ENCODE results near the gene RETSAT.
A peak's percentile ranks its signal among the peaks of the same experiment; 100 is the strongest.
"Not testable (repeated sequence)": the region's sequence is repeated elsewhere in the genome, so short reads cannot be mapped to it uniquely, and the experiment has no call there.

RETSAT gene

DNA sequence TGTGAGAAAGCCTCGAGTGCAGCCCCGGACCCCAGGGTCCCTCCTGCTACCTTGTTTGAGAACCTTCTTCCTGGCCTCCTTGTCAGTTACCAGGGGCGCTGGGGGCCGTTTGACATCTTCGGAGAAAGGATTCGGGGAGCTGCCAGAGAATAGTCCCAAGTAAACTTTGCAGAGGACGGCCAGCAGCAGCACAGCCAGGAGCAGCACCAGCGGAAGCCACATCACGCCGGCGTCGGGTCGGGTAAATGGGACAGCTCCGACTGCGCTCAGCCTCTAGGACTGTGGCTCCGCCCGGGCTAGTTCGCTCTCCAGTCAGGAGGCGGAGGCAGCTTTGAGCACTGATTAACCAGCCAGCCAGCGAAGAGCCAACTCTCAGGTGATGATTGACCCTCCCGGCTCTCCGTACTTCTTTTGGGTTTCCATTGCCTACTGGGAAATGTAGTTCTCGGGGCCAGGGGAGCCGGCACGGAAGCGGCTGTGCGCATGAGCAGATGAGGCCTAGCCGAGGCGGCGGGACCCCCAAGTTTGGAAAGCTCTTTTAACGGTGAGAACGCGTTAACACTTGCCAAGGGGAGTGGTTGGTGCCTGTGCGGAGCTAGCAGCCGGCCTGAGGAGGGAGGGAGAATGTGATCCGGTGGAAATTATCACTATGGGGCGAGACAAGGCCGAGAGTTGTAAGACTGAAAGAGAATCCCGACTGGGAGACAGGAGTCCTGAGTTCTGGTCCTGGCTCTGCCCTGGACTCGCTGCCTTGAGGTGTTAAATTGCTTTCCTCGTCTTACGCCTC is at the start of gene RETSAT, which contains the start of gene ELMOD3:
RETSAT (minus strand) TSS at position 243 of the 787 bp plus-strand sequence; CDS start at position 222, 21 bp downstream.
ELMOD3 (plus strand) TSS at position 484 of the 787 bp plus-strand sequence. CDS start 2,430 bp downstream, outside the sequence.
- peak; percentile 97 for DNase-seq (ENCODE audit: low spot score)

DNA sequence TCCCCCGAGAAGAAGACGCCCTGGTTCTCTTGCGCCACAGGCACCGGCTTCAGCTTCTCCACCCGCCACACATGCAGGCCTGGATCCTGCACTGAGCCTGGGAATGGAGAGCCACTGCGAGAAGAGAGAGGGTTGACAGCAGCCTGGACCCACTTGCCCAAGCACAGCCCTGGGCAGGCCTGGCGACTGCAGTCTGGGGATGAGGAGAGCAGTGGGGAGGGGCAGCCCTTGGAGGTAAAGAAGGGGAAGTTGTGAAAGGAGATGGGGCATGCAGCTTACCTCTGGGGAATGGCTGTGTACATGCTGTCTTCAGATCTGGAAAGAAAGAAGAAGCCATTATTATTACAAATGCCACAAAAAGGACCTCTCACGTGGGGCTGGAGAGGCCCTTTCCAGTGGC is 47.5 kb upstream of the RETSAT start:
- peak; percentile 4 for DNase-seq (ENCODE audit: low spot score)

DNA sequence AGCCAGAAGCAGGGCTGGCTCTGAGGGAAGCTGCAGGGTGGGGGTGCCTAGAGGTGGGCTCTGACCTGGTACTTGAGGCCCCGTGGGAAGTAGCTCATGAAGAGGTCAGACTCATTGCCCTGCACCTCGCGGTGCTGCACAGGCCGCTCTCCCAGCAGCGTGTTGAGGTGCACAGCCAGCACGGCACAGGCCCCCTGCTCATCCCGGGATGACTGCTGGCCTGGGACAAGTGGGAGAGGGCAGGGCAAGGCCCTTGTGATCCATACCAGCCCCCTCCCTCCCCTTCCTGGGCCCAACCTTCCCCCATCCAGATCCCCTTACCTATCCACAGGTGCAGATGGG is 47.1 kb upstream of the RETSAT start:
- peak; percentile 54 for DNase-seq (ENCODE audit: low spot score)

DNA sequence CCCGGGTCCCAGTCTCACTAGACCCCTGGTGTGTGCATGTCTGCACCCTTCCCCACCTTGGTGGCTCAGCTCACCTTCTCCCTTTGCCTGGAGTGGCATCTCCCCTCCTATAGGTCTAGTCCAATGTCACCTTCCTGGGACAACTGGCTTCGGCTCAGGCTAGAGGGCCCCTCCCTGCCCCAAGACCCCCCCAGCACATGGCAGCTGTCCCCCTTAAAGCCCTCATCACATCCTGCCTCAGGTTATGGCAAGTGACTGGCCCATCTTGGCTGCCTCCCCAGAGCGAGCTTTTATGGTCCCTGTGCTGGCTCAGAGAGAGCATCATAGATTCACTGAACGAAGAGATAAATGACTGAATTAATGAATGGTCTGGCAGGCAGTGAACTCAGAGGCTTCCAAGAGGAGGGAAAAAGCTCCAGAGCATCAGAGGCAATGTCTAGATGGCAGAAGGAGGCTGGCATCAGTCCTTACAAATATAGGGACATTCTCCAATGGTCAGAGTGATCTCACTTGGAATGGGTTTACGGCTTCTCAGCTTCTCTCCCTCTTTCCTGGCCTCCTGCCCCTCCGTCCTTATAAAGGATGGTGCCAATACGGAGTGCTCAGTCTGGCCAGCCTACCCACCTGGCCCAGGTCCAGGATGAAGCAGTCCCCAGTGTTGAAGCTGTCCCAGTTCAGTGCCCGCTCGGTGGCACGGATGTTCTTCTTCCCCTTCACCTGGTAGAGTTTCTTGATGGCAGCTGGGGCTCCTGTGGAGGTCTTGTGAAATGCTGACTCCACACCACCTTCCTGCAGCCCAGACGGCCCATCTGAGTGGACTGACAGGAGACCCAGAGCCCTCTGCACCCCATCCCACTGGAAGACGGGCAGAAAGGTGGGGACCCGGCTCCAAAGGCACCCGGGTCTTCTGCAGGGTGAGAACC is 46.5 kb upstream of the RETSAT start:
- DNase-seq (ENCODE audit: low spot score): peak; percentile 60

DNA sequence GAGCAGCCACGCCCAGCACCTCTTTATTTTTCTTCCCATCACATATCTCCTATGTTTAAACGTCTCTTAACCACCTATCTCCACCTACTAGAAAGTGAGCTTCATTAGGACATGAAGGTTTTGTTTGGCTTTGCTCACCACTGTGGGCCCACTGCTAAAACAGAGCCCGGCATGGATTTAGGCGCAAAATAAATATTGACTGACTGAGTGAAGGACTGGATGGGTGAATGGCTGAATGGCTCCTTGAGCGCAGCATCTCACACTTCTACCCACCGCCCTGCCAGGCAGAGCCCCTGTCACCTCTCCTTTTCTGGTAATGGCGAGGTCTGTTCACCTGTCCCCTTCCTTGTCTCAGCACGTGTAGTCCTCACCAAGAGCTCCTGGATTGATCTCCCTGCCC is 45.7 kb upstream of the RETSAT start:
- DNase-seq (ENCODE audit: low spot score): no peak

DNA sequence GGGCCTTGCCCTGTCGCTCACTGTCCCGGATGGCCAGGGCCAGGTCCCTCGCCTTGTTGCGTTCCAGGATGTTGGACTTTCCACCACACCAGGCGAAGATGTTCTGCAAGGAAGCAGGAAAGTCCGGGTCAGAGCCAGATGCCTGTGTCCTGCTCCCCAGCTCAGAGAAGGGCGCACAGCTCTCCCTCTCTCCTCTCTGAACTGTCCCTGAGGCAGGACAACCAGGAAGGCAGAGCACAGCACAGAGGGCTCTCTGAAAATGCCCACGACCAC is 44.8 kb upstream of the RETSAT start:
- peak; percentile 53 for DNase-seq (ENCODE audit: low spot score)

DNA sequence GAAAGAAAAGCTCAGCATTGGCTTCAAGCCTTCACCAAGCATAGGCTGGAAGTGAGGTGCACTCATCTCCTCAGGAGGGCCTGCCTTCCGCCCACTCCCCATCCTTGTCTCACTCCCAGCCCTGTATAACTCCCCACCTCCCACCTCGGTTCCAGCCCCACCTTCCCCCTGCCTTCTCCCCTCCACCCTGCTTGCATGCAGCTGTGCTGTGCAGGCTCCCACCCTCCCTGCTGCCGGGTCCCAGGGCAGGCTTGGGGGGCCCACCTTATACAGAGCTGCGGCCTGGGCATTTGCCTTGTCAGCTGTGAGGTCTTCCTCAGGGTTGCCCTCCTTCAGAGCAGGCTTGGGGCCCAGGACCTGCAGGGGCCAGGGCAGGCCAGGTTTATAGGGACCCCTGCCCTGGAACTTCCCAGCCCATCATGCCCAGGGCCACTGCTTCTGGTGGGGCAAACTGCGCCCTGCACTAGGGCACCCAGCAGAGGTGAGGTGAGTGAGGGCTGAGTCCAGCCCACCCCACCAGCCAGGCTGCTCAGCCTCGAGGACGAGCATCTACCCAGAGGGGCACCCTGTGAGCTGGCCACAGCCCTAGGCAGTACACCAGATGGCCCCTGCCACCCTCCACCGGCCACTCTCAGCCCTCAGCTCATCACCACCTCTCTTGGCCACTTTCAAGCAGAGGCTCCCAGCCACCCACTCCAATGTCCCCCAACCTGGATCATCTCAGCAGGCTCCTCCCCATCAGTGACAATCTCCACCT is 44.3 kb upstream of the RETSAT start:
- DNase-seq (ENCODE audit: low spot score): peak; percentile 54

DNA sequence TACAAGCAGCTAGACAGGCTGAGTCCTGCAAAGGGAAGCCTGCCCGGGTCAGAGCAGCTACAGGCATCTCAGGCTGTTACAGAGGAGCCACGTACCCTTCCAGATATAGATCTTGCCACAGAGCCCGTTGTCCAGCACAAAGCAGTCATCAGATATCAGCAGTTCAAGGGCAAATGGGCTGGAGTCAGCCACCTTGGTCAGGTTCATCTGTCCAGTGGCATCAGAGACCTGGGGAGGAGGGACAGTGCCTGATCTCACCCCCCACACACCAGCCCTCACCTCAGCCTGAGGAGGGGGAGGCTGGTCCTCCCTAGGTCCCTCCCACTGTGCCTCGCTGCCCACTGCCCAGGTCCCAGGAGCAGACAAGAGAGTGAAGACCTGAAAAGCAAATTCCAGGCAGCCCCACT is 43.6 kb upstream of the RETSAT start:
- no peak for DNase-seq (ENCODE audit: low spot score)

DNA sequence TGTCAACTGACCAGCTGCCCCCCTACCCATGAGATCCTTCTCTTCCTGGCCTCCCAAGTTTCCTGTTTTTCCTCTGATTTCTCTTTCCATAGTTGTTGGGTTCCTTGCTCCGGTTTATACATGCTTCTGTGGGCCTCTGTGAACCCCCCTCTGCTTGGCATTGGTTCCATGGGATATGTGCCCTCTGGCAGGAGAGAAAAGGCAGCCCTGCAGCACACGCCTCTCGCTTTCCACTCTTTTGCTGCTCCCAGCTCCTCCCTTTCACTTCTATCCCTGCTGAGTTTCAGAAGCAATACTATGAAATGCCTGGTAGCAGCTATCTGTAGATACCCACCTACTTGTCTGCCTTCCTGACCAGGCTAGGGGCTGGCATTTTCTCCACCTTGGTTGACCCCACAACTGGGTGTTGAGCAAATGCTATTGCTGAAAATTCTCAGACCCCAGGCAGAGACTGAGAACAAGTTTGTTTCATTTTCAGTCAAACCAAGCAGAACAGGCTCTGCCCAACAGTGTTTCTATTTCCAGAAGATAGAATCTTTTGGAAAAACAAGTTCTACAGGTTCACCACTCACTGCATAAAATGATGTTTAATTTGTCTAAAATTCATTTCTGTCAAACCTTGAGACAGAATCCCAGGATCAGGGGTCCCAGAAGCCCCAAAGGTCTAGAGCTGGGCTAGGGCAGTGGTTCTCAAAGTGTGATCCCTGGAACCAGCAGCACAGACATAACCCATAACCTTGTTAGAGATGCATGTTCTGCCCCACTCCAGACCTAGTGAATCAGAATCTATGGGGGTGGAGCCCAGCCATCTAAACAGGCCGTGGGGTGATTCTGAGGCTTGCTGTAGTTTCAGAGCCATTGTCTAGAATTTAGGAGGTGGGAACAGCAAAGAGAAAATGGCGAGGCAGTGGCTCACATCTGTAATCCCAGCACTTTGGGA is 42.5 kb upstream of the RETSAT start:
- DNase-seq (ENCODE audit: low spot score): peak; percentile 49

DNA sequence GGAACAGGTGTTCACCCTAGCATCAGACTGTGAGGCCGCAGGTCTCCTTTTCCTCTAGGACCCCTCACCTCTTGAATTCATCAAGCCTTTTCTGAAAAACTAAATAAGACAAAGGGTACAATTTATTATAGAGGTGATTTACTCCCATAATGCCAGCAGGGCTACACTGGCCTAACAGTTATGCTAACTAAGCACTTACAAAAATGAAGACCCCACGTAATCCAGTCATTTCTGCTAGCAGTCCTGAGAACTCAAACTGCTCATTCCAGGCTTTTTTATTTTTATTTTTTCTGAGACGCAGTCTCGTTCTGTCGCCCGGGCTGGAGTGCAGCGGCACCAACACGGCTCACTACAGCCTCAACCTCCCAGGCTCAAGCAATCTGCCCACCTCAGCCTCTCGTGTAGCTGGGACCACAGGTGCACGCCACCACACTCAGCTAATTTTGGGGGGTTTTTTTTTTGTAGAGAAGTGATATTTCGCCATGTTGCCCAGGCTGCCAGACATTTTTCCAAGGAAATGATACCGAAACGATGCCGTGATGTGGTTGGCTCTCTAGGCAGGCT is 41.7 kb upstream of the RETSAT start:
- DNase-seq (ENCODE audit: low spot score): peak; percentile 3

DNA sequence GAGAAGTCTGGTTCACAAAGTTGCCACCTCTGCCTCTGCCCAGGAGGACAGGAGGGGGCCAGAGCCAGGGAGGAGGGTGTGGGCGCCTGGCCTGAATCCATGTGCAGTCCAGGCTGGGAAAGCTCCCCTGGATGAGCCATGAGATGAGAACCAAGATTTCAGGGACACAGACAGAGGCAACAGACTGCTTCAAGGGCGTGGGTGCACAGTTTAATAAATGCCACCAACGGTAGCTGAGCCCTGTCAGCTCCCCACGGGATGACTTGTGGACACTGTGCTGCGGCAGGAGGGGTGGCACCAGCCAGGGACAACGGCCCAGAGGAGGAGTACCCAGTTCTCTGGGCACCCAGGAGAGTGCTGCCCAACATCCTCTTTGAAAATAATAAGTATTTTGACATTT is 40.6 kb upstream of the RETSAT start:
- peak; percentile 31 for DNase-seq (ENCODE audit: low spot score)

DNA sequence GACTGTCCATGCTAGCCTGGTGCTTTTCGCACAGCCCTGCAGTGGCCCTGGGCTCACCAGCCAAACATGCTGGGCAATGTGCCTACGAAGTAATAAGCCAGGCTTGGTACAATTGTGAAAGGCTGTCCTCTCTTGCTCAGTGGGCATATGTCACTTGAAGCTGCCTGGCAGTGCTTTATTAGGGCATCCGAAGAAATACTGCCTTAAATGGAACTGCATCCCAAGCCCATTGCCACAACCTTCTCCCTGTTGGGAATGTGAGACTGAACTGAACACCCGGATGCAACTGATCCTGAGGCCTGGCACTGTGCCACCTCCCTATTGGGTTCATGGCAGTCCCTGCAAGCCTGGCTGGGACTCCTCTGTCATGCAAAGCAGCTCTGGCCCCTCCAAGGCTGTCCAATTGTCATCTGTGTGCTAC is 39.9 kb upstream of the RETSAT start:
- peak; percentile 62 for DNase-seq (ENCODE audit: low spot score)

DNA sequence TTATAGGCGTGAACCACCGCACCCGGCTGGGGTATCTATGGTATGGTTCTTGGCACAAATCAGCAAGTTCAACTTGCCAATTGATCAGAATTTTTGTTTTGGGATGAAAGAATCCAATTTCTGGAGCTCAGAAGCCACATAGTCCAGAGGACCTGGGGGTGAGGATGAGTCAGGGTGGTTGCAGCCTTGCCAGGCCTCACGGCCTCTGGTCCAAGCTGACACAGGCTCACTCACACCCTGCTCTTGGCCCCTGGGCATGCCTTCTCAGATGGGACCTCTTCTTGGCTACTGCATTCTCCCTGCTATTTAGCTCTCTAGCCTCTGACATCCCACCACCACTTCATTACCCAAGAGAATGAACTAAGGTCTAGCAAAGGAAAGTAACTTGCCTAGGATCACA is 39.5 kb upstream of the RETSAT start:
- peak; percentile 17 for DNase-seq (ENCODE audit: low spot score)

DNA sequence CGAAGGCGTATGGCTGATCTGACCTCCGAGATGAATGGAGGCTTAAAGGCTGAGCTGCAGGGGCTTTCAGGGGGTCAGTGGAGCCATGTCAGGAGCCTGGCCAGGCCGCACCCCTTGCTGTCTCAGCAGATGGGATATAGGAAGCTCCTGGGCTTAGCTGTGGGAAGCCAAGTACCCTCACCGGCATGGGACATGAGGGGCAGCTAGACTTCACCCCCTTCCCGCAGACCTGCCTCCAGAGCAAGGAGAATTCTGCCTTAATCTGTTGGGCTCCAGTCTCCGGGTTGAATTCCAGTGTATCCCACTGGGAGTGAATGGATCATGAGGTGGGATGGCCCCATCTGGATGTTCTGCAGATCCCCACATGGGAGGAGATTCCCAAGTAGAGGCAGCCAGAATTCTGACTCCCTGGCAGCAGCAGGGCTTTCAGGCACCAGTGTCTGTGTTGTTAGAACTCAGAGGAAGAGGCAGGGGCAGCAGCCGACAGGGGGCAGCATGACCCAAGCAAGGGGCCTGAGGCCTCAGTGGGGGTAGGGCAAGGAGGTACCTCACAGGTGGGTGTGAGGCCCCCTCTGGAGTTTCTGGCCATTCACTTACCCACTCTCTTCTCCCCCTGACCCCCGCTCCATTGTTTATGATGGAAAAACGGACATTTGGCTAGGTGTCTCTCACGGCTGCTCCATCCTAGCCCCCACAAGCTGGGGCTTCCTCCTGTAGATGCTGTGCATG is 36.8 kb upstream of the RETSAT start:
- DNase-seq (ENCODE audit: low spot score): no peak

DNA sequence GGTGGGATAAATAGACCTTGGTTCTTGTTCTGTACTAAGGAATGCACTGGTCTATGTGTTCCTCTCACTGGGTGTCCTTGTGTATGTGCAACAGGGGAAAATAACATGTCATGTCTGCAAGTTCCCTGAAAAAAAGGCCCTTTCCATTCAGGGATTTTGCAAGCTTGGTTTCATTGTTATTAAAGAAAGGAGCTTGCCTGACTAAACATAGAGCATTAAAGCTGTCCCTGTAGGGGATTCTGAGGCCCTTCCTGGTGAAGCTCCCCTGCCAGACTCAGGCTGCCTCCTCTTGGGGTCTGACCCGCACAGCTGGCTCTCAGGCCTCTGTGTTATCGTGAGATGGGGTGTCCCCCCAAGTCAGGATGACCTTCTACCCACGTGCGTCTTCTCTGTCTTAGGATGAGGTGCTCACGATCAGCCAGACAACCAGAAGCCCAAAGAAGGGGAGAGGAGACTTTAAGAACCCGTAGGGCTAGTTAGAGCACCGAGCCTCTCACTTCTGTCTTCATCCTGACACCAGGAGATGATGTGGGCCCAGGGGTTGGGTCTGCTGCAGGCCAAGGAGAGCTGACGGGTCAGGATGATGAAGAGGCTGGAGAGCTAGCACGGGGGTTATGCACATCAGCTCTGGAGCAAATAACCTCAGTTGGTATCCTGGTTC is 34.7 kb upstream of the RETSAT start:
- no peak for DNase-seq (ENCODE audit: low spot score)

DNA sequence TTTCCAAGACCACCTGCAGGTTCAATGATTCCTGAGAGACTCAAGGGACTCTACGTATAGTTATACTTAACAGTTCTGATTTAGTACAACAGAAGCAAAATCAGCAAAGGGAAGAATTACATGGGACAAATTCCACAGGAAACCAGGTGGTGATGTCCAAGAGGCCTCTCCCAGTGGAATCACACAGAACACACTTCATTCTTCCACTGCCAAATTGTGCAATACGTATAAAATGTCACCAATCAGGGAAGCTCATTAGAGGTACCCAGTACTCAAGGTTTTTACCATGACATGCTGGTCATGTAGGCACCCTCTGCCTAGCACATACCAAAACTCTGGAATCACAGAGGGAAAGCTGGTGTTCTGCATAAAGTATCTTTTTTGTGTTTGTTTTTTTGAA is 33.4 kb upstream of the RETSAT start:
- no peak for DNase-seq (ENCODE audit: low spot score)

DNA sequence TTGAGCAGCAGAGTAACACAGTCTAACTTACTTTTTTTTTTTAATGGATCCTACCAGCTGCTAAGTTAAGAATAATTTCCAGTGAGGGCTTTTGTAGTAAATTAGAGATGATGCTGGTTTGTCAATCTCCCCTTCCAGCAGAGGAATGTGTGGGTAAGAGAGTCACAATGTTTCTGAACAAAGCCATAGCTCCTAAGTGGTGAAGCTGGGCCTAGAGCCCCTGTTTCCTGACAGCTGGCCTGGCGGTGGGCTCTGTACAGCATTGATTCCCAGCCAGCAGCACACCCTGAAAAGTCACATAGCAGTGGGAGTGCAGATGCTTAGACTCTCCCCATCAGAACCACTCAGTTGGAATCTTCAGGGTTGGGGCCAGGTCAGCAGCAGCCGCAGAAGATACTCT is 31.4 kb upstream of the RETSAT start:
- DNase-seq (ENCODE audit: low spot score): no peak

DNA sequence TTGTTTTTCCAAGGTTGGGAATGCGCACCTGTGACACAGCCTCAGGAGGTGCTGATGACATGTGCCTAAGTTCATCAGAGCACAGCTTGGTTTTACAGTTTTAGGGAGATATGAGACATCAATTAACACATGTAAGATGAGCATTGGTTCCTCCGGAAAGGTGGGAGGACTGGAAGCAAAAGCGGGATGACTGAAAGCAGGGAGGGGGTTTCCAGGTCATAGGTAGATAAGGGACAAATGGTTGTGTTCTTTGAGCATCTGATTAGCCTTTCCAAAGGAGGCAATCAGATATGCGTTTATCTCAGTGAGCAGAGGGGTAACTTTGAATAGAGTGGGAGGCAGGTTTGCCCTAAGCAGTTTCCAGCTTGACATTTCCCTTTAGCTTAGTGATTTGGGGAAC is 29.5 kb upstream of the RETSAT start:
- no peak for DNase-seq (ENCODE audit: low spot score)

DNA sequence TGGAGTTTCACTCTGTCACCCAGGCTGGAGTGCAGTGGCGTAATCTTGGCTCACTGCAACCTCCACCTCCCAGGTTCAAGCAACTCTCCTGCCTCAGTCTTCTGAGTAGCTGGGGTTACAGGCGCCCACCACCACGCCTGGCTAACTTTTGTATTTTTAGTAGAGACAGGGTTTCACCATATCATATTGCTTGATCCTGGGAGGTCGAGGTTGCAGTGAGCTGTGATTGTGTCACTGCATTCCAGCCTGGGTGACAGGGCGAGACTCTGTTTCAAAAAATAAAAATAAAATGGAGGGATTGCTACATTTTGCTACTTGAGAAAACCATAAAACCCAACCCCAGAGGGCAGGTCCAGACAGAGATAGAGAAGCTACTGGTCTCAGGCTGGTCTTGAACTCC is 28.8 kb upstream of the RETSAT start:
- DNase-seq (ENCODE audit: low spot score): not testable (repeated sequence)

DNA sequence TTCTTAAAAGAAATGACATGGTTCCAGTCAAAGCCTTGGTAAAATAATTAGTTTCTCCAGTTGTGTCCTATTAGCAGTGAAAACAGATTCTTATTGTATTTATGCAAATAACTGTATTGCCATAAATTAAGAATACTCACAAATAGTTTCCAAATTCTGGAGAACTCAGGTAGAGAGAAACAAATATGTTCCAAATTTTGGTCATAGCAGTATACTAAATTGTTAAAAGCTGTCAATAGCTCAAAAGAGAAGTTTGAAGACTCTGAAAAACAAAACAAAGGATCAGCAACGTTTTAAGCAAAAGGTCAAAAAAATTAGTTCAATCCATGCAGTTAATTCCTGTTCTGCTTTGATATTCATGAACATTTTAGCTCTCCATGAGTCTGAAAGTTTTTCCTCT is 25.7 kb upstream of the RETSAT start:
- no peak for DNase-seq (ENCODE audit: low spot score)

Measured in left forelimb (tissue), 1 donor.